Ectodermal cell (in vitro differentiated cells): ENCODE measurements around the gene SIGLECL1.
"Not testable (repeated sequence)": the region's sequence is repeated elsewhere in the genome, so short reads cannot be mapped to it uniquely, and the experiment has no call there.

Experiments used
- H3K27ac ChIP-seq: 2 replicates; pipeline ENCODE4 v1.7.0; 2013; ENCODE audit warnings: mild to moderate bottlenecking, low read depth, low read length; ENCODE audit not compliant: insufficient read depth, poor library complexity, severe bottlenecking
- H3K27me3 ChIP-seq: 2 replicates; pipeline ENCODE4 v1.7.0; 2013; ENCODE audit warnings: mild to moderate bottlenecking, low read length; ENCODE audit not compliant: insufficient read depth, control insufficient read depth, poor library complexity, severe bottlenecking
- H3K36me3 ChIP-seq: one replicate; pipeline ENCODE4 v1.7.0; 2013; ENCODE audit warnings: low read length; ENCODE audit not compliant: control insufficient read depth, insufficient read depth
- H3K4me1 ChIP-seq: one replicate; pipeline ENCODE4 v1.7.0; 2013; ENCODE audit warnings: low read length; ENCODE audit not compliant: control insufficient read depth, insufficient read depth
- H3K4me3 ChIP-seq: 2 replicates; pipeline ENCODE4 v1.7.0; 2013; ENCODE audit warnings: low read depth, low read length, control low read depth; ENCODE audit not compliant: insufficient read depth
- H3K9me3 ChIP-seq: 2 replicates; pipeline ENCODE4 v1.7.0; 2013; ENCODE audit warnings: mild to moderate bottlenecking, low read length, moderate library complexity; ENCODE audit not compliant: control insufficient read depth
- WGBS, 2 experiments: methylation state at CpG; one replicate each; pipeline ENCODE4 v1.1.7; 2013; ENCODE audit warnings: missing lambda C conversion rate in 2 of 2; 5-methylcytosine and 5-hydroxymethylcytosine counted together

Gene SIGLECL1

DNA sequence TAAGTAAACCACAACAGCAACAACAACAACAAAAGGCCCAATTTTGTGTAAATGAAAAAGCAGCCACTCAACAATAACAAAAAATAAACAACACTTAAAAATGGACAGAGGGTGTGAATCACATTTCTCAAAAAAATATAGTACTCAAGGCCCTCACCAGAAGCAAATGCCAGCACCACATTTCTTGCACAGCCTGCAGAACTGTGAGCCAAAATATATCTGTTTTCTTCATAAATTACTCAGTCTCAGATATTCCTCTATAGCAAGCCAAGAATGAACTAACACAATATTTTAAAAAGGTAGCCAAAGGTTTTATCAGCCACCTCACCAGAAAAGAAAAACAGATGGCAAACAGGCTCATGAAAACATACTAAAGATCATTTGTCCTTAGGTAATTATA is 29.9 kb upstream of the SIGLECL1 start:
- H3K27me3 ChIP-seq, result no peaks in the 10 kb centered on the region
- no peaks in the 10 kb centered on the region for H3K9me3 ChIP-seq
- H3K4me1 ChIP-seq, result no peaks in the 10 kb centered on the region
- H3K36me3 ChIP-seq, result no peaks in the 10 kb centered on the region
- no peak overlapping the region for H3K27ac ChIP-seq
- no peak overlapping the region for H3K4me3 ChIP-seq

DNA sequence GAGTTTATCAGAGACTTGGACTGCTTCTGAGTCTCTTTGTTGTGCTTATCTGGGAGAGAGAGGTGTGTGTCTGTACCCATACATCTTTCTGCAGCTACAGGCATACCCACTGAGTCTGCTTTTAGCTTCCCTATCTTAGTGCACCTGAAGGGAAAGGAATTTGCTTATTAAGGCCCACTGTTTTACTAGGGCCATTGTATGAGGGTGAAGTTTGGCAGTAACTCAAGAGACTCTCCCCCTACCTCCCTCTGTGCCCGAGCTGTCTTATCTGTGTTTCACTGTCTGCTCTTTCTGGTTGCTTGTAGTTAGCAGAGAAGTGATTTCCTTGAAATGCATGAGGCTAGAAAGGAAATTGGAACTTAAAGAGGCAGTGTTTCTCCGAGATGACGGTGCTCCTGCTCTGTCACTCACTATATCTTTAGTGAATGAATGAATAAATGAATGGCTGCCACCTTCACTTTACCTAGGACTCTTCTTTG is 26.7 kb upstream of the SIGLECL1 start:
- Histone ChIP-seq H3K27ac (no peak overlapping the region), H3K9me3 (no peaks in the 10 kb centered on the region), H3K36me3 (no peaks in the 10 kb centered on the region), H3K4me1 (no peaks in the 10 kb centered on the region), H3K27me3 (no peaks in the 10 kb centered on the region), H3K4me3 (no peak overlapping the region)
- WGBS, 2 experiments, result 88% methylated on average over 2 to 3 of the region's 3 CpGs

DNA sequence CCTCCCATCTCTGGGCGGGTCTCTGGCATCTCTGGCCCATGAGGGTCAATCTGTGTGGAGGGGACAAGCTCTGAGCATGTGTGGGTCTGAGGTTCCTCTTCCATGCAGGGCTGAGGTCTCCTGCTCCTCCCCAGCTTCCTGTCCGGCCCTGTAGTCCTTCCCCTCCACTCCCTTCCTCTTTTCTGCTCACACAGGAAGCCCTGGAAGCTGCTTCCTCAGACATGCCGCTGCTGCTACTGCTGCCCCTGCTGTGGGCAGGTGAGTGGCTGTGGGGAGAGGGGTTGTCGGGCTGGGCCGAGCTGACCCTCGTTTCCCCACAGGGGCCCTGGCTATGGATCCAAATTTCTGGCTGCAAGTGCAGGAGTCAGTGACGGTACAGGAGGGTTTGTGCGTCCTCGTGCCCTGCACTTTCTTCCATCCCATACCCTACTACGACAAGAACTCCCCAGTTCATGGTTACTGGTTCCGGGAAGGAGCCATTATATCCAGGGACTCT is 25.9 kb upstream of the SIGLECL1 start, which contains the start of gene CD33:
CD33 (plus strand) TSS at position 183 of the 496 bp plus-strand sequence; CDS start at position 222, 39 bp downstream.
- H3K9me3 ChIP-seq, H3K36me3 ChIP-seq, H3K27me3 ChIP-seq, H3K4me1 ChIP-seq, H3K27ac ChIP-seq, H3K4me3 ChIP-seq: not testable (repeated sequence)
- WGBS, 2 experiments, result 90 to 92% methylated on average over 11 of the region's 11 CpGs

DNA sequence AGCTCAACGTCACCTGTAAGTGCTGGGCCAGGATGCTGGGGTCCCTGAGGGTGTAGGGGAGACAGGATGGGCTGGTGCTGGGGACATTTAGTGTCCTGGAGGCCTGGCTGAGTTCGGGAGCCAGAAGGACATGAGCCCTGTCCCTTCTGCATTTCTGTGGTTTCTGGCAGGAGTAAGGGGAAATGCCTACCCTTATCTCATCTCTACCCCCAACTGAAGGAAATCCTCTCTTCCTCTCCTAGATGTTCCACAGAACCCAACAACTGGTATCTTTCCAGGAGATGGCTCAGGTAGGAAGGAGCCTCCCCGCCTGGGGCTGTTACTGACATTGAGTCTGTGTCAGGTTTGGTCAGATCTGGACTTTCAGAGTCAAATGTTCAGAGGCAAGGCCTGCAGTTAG is 24.8 kb upstream of the SIGLECL1 start:
- Histone ChIP-seq H3K4me3 (no peak overlapping the region), H3K27me3 (no peaks in the 10 kb centered on the region), H3K4me1 (no peaks in the 10 kb centered on the region), H3K9me3 (no peaks in the 10 kb centered on the region), H3K36me3 (no peaks in the 10 kb centered on the region), H3K27ac (no peak overlapping the region)
- 85 to 89% methylated on average over 3 of the region's 3 CpGs for WGBS, 2 experiments

DNA sequence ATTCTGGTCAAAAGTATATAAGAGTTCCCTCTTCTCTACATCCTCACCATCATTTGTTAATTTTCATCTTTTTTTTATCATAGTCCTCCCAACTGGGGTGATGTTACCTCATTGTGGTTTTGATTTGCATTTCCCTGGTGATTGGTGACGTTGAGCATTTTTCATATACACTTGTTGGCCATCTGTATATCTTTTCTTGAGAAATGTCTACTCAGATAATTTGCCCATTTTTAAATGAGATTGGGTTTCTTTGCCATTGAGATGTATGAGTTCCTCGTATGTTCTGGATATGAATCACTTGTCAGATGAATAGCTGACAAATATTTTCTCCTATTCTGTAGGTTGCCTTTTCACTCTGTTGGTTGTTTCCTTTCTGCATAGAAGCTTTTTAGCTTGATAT is 23.6 kb upstream of the SIGLECL1 start:
- Histone ChIP-seq H3K9me3 (no peaks in the 10 kb centered on the region), H3K27me3 (no peaks in the 10 kb centered on the region), H3K27ac (no peak overlapping the region), H3K4me1 (no peaks in the 10 kb centered on the region), H3K36me3 (no peaks in the 10 kb centered on the region), H3K4me3 (no peak overlapping the region)
- 92 to 100% methylated on average over 1 to 2 of the region's 2 CpGs for WGBS, 2 experiments

DNA sequence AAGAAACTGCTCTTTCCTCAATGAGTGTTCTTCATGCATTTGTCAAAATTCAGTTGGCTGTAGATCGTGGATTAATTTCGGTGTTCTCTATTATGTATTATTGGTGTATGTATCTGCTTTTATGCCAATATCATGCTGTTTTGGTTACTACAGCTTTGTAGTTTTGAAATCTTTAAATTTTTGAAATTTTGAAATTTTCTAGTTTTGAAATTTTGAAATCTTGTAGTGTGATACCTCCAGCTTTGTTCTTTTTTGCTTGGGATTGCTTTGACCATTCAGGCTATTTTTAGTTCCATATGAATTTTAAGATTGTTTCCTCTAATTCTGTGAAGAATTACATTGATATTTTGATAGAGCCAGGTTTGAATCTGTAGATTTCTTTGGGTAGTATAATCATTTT is 22.9 kb upstream of the SIGLECL1 start:
- H3K9me3 ChIP-seq, result no peaks in the 10 kb centered on the region
- no peak overlapping the region for H3K4me3 ChIP-seq
- 87 to 96% methylated on average over 2 of the region's 2 CpGs for WGBS, 2 experiments
- H3K4me1 ChIP-seq, result no peaks in the 10 kb centered on the region
- H3K27me3 ChIP-seq, result no peaks in the 10 kb centered on the region
- H3K36me3 ChIP-seq, result no peaks in the 10 kb centered on the region
- no peak overlapping the region for H3K27ac ChIP-seq

DNA sequence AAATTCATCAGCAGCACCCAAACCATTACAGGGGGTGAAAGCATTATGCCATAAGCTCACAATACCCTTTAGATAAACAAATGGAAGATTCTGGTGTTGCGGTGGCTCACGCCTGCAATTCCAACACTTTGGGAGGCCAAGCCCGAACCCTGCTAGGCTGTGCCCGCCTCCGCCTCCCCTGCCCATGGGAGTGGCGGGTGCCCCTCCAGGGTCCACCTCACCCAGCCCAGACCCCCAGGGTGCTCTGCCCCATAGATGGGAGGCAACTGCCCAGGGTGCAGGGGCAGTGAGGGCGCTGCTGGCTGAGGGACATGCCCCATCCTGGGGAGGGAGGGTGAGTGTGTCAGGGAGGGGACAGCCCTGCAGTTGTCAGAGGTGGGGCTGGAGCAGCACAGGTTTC is 10.0 kb upstream of the SIGLECL1 start:
- 87 to 90% methylated on average over 7 of the region's 7 CpGs for WGBS, 2 experiments
- H3K9me3 ChIP-seq, result no peaks in the 10 kb centered on the region
- H3K27me3 ChIP-seq, result no peaks in the 10 kb centered on the region
- H3K27ac ChIP-seq, result no peak overlapping the region
- H3K4me1 ChIP-seq, result no peaks in the 10 kb centered on the region
- no peak overlapping the region for H3K4me3 ChIP-seq
- no peaks in the 10 kb centered on the region for H3K36me3 ChIP-seq

DNA sequence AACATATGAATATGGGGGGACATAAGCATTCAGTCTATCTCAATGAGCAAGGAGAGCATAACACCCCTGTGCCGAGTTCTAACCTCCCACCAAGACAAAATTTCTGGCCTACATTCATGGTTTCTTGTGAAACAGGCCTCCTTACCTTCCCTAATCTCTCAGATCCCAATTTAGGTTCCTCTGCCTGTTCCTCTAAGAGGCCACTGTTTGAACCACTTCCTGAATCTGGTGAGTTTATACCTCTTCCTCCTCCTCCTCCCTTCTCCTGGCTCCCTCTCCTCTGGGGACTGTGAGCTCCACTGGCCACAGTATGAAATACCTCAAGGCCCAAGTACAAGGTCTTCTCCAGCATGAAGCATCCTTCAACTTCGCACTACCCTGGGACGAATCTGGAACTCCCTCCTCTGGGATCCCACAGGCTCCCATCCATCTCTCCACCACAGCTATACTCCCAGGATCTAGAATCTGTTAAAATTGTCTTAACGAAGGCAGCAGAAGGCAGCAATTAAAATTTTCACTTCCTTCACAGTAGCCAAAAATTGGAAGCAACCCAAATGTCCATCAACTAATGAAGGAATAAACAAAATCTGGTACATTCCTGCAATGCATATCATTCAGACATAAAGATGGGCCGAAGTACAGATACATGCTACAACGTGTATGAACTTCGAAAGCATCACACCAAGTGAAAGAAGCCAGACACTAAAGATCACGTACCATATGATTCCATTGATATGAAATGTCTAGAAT is 7.8 kb upstream of the SIGLECL1 start:
- Histone ChIP-seq H3K27me3 (no peaks in the 10 kb centered on the region), H3K4me3 (no peak overlapping the region), H3K4me1 (no peaks in the 10 kb centered on the region), H3K27ac (no peak overlapping the region), H3K9me3 (no peaks in the 10 kb centered on the region), H3K36me3 (no peaks in the 10 kb centered on the region)
- WGBS, 2 experiments, result 90 to 93% methylated on average over 8 of the region's 8 CpGs

DNA sequence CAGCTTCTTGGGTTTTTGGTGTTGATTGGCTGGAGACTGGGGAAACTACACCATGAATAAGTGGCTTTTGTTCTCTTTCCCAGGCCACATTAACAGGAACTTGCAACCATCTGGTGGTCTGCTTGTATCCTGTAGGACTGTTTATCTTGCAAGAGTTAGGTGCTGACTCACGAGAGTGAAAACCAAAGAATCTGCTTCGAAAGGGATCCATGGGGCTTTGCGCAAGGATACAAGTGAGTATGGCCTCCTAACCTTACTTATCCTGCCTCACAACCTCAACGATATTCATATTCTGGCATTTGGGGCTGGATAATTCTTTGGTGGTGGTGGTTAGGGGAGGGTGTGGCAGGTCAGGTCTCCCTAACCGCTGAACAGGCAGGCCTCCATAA is 4.7 kb upstream of the SIGLECL1 start:
- H3K27ac ChIP-seq, result no peak overlapping the region
- H3K27me3 ChIP-seq, result no peaks in the 10 kb centered on the region
- H3K4me1 ChIP-seq, result no peaks in the 10 kb centered on the region
- H3K36me3 ChIP-seq, result no peaks in the 10 kb centered on the region
- WGBS, 2 experiments, result 87 to 95% methylated on average over 4 to 5 of the region's 5 CpGs
- no peak overlapping the region for H3K4me3 ChIP-seq
- H3K9me3 ChIP-seq, result no peaks in the 10 kb centered on the region

DNA sequence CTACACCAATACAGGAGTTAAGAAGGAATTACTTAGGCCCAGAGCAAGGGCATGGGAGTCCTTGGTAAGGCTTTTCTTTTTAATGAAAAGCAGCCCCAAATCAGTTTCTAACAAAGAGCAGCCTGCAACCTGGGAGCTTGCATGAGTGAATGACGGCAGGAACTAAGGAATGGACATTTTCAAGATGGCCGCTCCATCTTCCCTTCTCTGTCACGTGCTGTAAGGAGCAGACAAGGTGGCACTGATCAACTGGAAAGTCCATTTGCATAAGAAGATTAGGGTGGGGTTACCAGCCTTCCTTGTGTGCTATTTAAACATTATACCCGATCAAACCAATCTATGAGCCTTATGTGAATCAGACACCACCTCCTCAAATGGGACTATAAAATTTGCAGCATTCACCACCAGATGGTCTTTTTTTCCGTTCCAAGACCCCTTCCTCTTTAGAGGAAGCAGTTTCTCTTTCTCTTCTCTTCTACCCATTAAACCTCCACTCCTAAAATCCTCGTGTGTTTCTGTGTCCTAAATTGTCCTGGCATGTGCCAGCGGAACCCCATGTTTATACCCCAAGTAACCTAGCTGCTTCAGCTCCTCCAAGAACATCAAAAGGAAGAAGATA is 2.8 kb upstream of the SIGLECL1 start:
- no peaks in the 10 kb centered on the region for H3K36me3 ChIP-seq
- no peaks in the 10 kb centered on the region for H3K9me3 ChIP-seq
- no peak overlapping the region for H3K27ac ChIP-seq
- H3K4me1 ChIP-seq, result no peaks in the 10 kb centered on the region
- no peaks in the 10 kb centered on the region for H3K27me3 ChIP-seq
- WGBS, 2 experiments, result 85% methylated on average over 7 of the region's 7 CpGs
- H3K4me3 ChIP-seq, result no peak overlapping the region
